H9 (cell line): ENCODE data around the gene BSX. TPM values are rescaled to one million over a fixed set of nuclear protein-coding genes. Genes with fewer than 3 reads are reported as not detected.

Experiments used
- DNase-seq: peaks from one replicate; pipeline ENCODE4 v3.0.0-alpha.2; 2017
- H2AFZ ChIP-seq: one replicate; pipeline ENCODE4 v1.6.1; 2013; ENCODE audit warnings: mild to moderate bottlenecking, low read length, control low read depth, moderate library complexity
- H2AK5ac ChIP-seq: 2 replicates; pipeline ENCODE4 v1.6.1; 2013; ENCODE audit warnings: low read length, control low read depth, mixed read lengths; ENCODE audit not compliant: insufficient read length
- H2BK120ac ChIP-seq: one replicate; pipeline ENCODE4 v1.6.1; 2013; ENCODE audit warnings: low read depth, mild to moderate bottlenecking, low read length, control low read depth, inconsistent platforms; ENCODE audit not compliant: poor library complexity, severe bottlenecking
- H2BK12ac ChIP-seq: 2 replicates; pipeline ENCODE4 v1.6.1; 2013; ENCODE audit warnings: low read length, control low read depth, mixed read lengths, low read depth; ENCODE audit not compliant: insufficient read length
- H2BK15ac ChIP-seq: 2 replicates; pipeline ENCODE4 v1.6.1; 2013; ENCODE audit warnings: low read depth, low read length, control low read depth
- H2BK20ac ChIP-seq: one replicate; pipeline ENCODE4 v1.6.1; 2013; ENCODE audit warnings: low read depth, mild to moderate bottlenecking, low read length, control low read depth, inconsistent platforms; ENCODE audit not compliant: poor library complexity, severe bottlenecking
- H2BK5ac ChIP-seq: 2 replicates; pipeline ENCODE4 v1.6.1; 2013; ENCODE audit warnings: low read length, control low read depth, mixed read lengths; ENCODE audit not compliant: insufficient read length
- H3K14ac ChIP-seq: 2 replicates; pipeline ENCODE4 v1.6.1; 2013; ENCODE audit warnings: low read length, control low read depth; ENCODE audit not compliant: insufficient read depth
- H3K18ac ChIP-seq: 2 replicates; pipeline ENCODE4 v1.6.1; 2013; ENCODE audit warnings: low read depth, mild to moderate bottlenecking, mixed read lengths, low read length, control low read depth; ENCODE audit not compliant: insufficient read length
- H3K23ac ChIP-seq: 2 replicates; pipeline ENCODE4 v1.6.1; 2013; ENCODE audit warnings: low read length, control low read depth, mixed read lengths, low read depth; ENCODE audit not compliant: insufficient read length
- H3K23me2 ChIP-seq: 2 replicates; pipeline ENCODE4 v1.6.1; 2013; ENCODE audit warnings: low read depth, mild to moderate bottlenecking, mixed read lengths, low read length, control low read depth; ENCODE audit not compliant: insufficient read length, poor library complexity, severe bottlenecking
- H3K27ac ChIP-seq: 2 replicates; pipeline ENCODE4 v1.5.1; 2013; ENCODE audit warnings: low read length, control low read depth, mixed read lengths, low read depth; ENCODE audit not compliant: insufficient read length
- H3K27me3 ChIP-seq: 2 replicates; pipeline ENCODE4 v1.6.1; 2013; ENCODE audit warnings: low read length, control low read depth, inconsistent platforms; ENCODE audit not compliant: insufficient read depth
- H3K4ac ChIP-seq: 2 replicates; pipeline ENCODE4 v1.6.1; 2013; ENCODE audit warnings: low read depth, mild to moderate bottlenecking, control low read depth, inconsistent platforms, low read length, moderate library complexity
- H3K4me1 ChIP-seq: 2 replicates; pipeline ENCODE4 v1.6.1; 2013; ENCODE audit warnings: low read length, control low read depth, inconsistent platforms; ENCODE audit not compliant: insufficient read depth
- H3K4me2 ChIP-seq: 2 replicates; pipeline ENCODE4 v1.6.1; 2013; ENCODE audit warnings: low read length, control low read depth, mixed read lengths; ENCODE audit not compliant: insufficient read length, insufficient read depth
- H3K56ac ChIP-seq: 2 replicates; pipeline ENCODE4 v1.6.1; 2013; ENCODE audit warnings: low read depth, mild to moderate bottlenecking, mixed read lengths, low read length, control low read depth; ENCODE audit not compliant: insufficient read length
- H3K79me1 ChIP-seq: 2 replicates; pipeline ENCODE4 v1.6.1; 2013; ENCODE audit warnings: low read depth, mild to moderate bottlenecking, moderate library complexity, low read length, control low read depth, inconsistent platforms; ENCODE audit not compliant: insufficient read depth, poor library complexity, severe bottlenecking
- H3K79me2 ChIP-seq: 2 replicates; pipeline ENCODE4 v1.6.1; 2013; ENCODE audit warnings: low read length, control low read depth, inconsistent platforms; ENCODE audit not compliant: insufficient read depth
- H3K9ac ChIP-seq: 2 replicates; pipeline ENCODE4 v1.6.1; 2013; ENCODE audit warnings: low read length, control low read depth, mixed read lengths; ENCODE audit not compliant: insufficient read length; ENCODE audit errors: extremely low read depth
- H3K9me3 ChIP-seq: one replicate; pipeline ENCODE4 v1.6.1; 2013; ENCODE audit warnings: low read depth, low read length, inconsistent platforms; ENCODE audit not compliant: control insufficient read depth
- H3T11ph ChIP-seq: one replicate; pipeline ENCODE4 v1.6.1; 2013; ENCODE audit warnings: mild to moderate bottlenecking, low read length, control low read depth, inconsistent platforms
- H4K20me1 ChIP-seq: one replicate; pipeline ENCODE4 v1.6.1; 2013; ENCODE audit not compliant: control insufficient read depth, insufficient read length, insufficient read depth
- H4K5ac ChIP-seq: 2 replicates; pipeline ENCODE4 v1.6.1; 2013; ENCODE audit warnings: low read depth, mild to moderate bottlenecking, mixed read lengths, low read length, control low read depth; ENCODE audit not compliant: insufficient read length
- H4K8ac ChIP-seq: replicated peaks from 2 replicates; pipeline ENCODE4 v1.6.1; 2013; ENCODE audit warnings: low read length, control low read depth, mixed read lengths, low read depth; ENCODE audit not compliant: insufficient read length
- H4K91ac ChIP-seq: 2 replicates; pipeline ENCODE4 v1.6.1; 2013; ENCODE audit warnings: low read depth, mild to moderate bottlenecking, moderate library complexity, mixed read lengths, low read length, control low read depth; ENCODE audit not compliant: insufficient read length
- H3K27ac Mint-ChIP-seq, 3 experiments: 2 replicates in 2 of 3; 3 replicates in 1 of 3; pipeline ENCODE4 v1.8.0; 2020 to 2021; ENCODE audit warnings: mixed read lengths in 3 of 3, mild to moderate bottlenecking in 1 of 3, moderate library complexity in 1 of 3
- H3K27me3 Mint-ChIP-seq: 2 replicates; pipeline ENCODE4 v1.8.0; 2021; ENCODE audit warnings: low read depth, mild to moderate bottlenecking, moderate library complexity, mixed read lengths
- H3K36me3 Mint-ChIP-seq, 3 experiments: 2 replicates in 2 of 3; 3 replicates in 1 of 3; pipeline ENCODE4 v1.8.0; 2020 to 2021; ENCODE audit warnings: low read depth in 3 of 3, mixed read lengths in 3 of 3; ENCODE audit not compliant: insufficient read depth in 1 of 3
- H3K4me1 Mint-ChIP-seq, 2 experiments: 2 replicates each; pipeline ENCODE4 v1.8.0; 2020; ENCODE audit warnings: mixed read lengths in 2 of 2
- H3K4me3 Mint-ChIP-seq, 2 experiments: 2 replicates in 1 of 2; 3 replicates in 1 of 2; pipeline ENCODE4 v1.8.0; 2020 to 2021; ENCODE audit warnings: mild to moderate bottlenecking in 2 of 2, mixed read lengths in 2 of 2, moderate library complexity in 1 of 2
- H3K9me3 Mint-ChIP-seq, 2 experiments: 2 replicates in 1 of 2; 3 replicates in 1 of 2; pipeline ENCODE4 v1.8.0; 2020; ENCODE audit warnings: mild to moderate bottlenecking in 2 of 2, mixed read lengths in 2 of 2, moderate library complexity in 1 of 2
- CTCF ChIP-seq: fragments of 200-600 bp; sonication (generic); conservative IDR thresholded peaks from 3 replicates; pipeline ENCODE4 v1.8.0; 2021; ENCODE audit warnings: antibody characterized with exemption, mild to moderate bottlenecking
- WGBS: extraction: QIAGEN DNeasy Blood & Tissue Kit; methylation state at CpG from one replicate; pipeline ENCODE4 v1.1.7; 2013; ENCODE audit warnings: missing lambda C conversion rate, low lambda C conversion rate, mixed read lengths; ENCODE audit not compliant: insufficient read length; ENCODE audit errors: extremely low coverage; 5-methylcytosine and 5-hydroxymethylcytosine counted together
- total RNA-seq: library from RNA; stranded (reverse); gene quantifications from 2 replicates; pipeline ENCODE4 v1.2.1, GENCODE V29; 2021

BSX gene
- total RNA-seq, 1 experiment from 2014 or later = not detected

GRCh38 chr11:123000721-123001120 lies 19.1 kb upstream of the BSX start:
- H4K8ac ChIP-seq = no peak overlapping the region
- Mint-ChIP-seq H3K27me3 (peaks cover 6% of the 10 kb centered on the region), H3K9me3 (no peaks in the 10 kb centered on the region), H3K27ac (no peak overlapping the region), H3K4me3 (no peak overlapping the region), H3K36me3 (no peaks in the 10 kb centered on the region), H3K4me1 (peaks cover 13 to 14% of the 10 kb centered on the region in 2 experiments)
- H2BK120ac ChIP-seq = no peak overlapping the region
- H4K5ac ChIP-seq = no peak overlapping the region
- no peak overlapping the region for H3K14ac ChIP-seq
- no peak overlapping the region for H3K9ac ChIP-seq
- no peak overlapping the region for H3K4ac ChIP-seq
- no peaks in the 10 kb centered on the region for H3K79me2 ChIP-seq
- WGBS = no CpG with 5 or more reads among the region's 5 CpGs
- no peak overlapping the region for H2BK20ac ChIP-seq
- no peak overlapping the region for H2AK5ac ChIP-seq
- DNase-seq = no peak
- H3K23me2 ChIP-seq = no peaks in the 10 kb centered on the region
- H2BK15ac ChIP-seq = no peak overlapping the region
- no peak overlapping the region for H3K27ac ChIP-seq
- no peak overlapping the region for H3K23ac ChIP-seq
- no peaks in the 10 kb centered on the region for H3K9me3 ChIP-seq
- no peaks in the 10 kb centered on the region for H4K20me1 ChIP-seq
- H3K56ac ChIP-seq = no peak overlapping the region
- no peak overlapping the region for H4K91ac ChIP-seq
- H3K18ac ChIP-seq = no peak overlapping the region
- no peak for TF ChIP-seq CTCF
- H2BK12ac ChIP-seq = no peak overlapping the region
- no peaks in the 10 kb centered on the region for H3K79me1 ChIP-seq
- no peak overlapping the region for H3T11ph ChIP-seq
- no peaks in the 10 kb centered on the region for H3K4me1 ChIP-seq
- H2BK5ac ChIP-seq = no peak overlapping the region
- no peak overlapping the region for H3K4me2 ChIP-seq
- no peaks in the 10 kb centered on the region for H3K27me3 ChIP-seq
- no peak overlapping the region for H2AFZ ChIP-seq
